H1 (cell line): Measurements from ENCODE around the gene PRKCD. TPM values are rescaled to one million over a fixed set of nuclear protein-coding genes. Genes with fewer than 3 reads are reported as not detected.

Source experiments
- BACH1 ChIP-seq: IDR thresholded peaks from 2 replicates; pipeline ENCODE4 v1.6.1; 2012; ENCODE audit warnings: low read length, improper control_type of control experiment
- CHD2 ChIP-seq: IDR thresholded peaks from 2 replicates; pipeline ENCODE4 v1.6.1; 2012; ENCODE audit warnings: low read length, improper control_type of control experiment
- KDM1A ChIP-seq: fragments of 200-600, 300-600 bp; sonication (generic); IDR thresholded peaks from 2 replicates; pipeline ENCODE4 v1.7.1; 2016; ENCODE audit warnings: mild to moderate bottlenecking, low read length, borderline replicate concordance
- SP1 ChIP-seq: IDR thresholded peaks from 2 replicates; pipeline ENCODE4 v1.6.1; 2011; ENCODE audit warnings: low read depth, low read length
- SUZ12 ChIP-seq: fragments of 200-600 bp; sonication (generic); IDR thresholded peaks from 2 replicates; pipeline ENCODE4 v1.6.1; 2012; ENCODE audit warnings: mild to moderate bottlenecking, inconsistent platforms, low read length, moderate library complexity, mixed read lengths
- polyA plus RNA-seq, 7 experiments: library from polyadenylated mRNA; depleted of rRNA in 3 of 7; stranded (reverse) in 5 of 7; unstranded in 2 of 7; fragments of >200 nt in 5 of 7; fragments of 200-250 nt in 2 of 7; gene quantifications; 1 replicate in 5 of 7; 2 replicates in 1 of 7; 4 replicates in 1 of 7; pipeline versions ENCODE4 v1.2.1 to v1.2.3, GENCODE V29; 2011 to 2013; ENCODE audit warnings: missing spikeins in 2 of 7, mixed read lengths in 2 of 7
- total RNA-seq: library from RNA; stranded (reverse); fragmentation: NEBNext Ultra II Directional; extraction: Animal tissue kit (Norgen Biotek cat#: 25700); gene quantifications from 2 replicates; pipeline ENCODE4 v1.2.1, GENCODE V29; 2021
- TF ChIP-seq, protein P1 (sequence below): fragments of 300-600 bp; sonication (generic); IDR thresholded peaks from 2 replicates; pipeline ENCODE4 v1.7.1; 2012; ENCODE audit warnings: low read length, moderate library complexity, mild to moderate bottlenecking, inconsistent platforms; ENCODE audit not compliant: insufficient replicate concordance

Gene PRKCD
- total and polyA plus RNA-seq, 2 of the 8 experiments (the other 6 are each of a cell fraction or from before 2014, with no cell fraction given): 22.6 to 23.9 TPM

DNA sequence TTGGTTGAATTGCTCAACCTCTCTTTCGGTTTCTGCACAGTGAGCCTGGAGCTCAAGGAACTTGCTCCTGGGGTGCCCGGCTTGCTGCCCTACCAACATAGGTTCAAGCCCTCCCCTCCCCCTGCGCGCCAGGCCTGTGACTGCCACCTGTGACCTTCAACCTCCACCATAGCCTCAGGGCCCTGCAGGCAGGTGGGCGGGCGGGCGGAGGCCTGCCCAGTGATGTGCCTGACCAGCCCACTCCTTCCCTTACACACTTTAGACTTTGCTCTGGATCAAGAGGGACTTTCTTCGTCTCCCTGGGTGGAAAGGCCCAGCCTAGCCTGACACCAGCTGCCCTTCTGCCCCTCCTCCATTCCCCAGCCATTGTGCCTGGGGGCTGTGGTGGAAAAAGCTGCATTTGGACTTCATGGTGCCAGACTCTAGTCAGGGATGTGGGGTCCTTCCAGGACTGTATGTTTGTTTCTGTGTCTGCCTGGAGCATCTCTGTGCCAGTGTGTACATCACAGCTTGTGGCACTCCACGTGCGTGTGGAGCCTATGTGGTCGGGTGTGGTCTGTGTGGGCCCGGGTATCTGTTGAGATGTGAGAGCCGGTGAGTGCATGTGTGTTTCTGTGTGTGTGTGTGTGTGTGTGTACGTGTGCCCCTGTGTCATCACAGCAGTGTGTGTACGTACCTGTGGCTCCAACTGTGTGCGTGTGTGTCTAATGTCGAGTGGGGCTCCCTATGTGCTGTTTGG lies 9.5 kb downstream of the PRKCD start (continued):
- TF ChIP-seq, protein P1, sequence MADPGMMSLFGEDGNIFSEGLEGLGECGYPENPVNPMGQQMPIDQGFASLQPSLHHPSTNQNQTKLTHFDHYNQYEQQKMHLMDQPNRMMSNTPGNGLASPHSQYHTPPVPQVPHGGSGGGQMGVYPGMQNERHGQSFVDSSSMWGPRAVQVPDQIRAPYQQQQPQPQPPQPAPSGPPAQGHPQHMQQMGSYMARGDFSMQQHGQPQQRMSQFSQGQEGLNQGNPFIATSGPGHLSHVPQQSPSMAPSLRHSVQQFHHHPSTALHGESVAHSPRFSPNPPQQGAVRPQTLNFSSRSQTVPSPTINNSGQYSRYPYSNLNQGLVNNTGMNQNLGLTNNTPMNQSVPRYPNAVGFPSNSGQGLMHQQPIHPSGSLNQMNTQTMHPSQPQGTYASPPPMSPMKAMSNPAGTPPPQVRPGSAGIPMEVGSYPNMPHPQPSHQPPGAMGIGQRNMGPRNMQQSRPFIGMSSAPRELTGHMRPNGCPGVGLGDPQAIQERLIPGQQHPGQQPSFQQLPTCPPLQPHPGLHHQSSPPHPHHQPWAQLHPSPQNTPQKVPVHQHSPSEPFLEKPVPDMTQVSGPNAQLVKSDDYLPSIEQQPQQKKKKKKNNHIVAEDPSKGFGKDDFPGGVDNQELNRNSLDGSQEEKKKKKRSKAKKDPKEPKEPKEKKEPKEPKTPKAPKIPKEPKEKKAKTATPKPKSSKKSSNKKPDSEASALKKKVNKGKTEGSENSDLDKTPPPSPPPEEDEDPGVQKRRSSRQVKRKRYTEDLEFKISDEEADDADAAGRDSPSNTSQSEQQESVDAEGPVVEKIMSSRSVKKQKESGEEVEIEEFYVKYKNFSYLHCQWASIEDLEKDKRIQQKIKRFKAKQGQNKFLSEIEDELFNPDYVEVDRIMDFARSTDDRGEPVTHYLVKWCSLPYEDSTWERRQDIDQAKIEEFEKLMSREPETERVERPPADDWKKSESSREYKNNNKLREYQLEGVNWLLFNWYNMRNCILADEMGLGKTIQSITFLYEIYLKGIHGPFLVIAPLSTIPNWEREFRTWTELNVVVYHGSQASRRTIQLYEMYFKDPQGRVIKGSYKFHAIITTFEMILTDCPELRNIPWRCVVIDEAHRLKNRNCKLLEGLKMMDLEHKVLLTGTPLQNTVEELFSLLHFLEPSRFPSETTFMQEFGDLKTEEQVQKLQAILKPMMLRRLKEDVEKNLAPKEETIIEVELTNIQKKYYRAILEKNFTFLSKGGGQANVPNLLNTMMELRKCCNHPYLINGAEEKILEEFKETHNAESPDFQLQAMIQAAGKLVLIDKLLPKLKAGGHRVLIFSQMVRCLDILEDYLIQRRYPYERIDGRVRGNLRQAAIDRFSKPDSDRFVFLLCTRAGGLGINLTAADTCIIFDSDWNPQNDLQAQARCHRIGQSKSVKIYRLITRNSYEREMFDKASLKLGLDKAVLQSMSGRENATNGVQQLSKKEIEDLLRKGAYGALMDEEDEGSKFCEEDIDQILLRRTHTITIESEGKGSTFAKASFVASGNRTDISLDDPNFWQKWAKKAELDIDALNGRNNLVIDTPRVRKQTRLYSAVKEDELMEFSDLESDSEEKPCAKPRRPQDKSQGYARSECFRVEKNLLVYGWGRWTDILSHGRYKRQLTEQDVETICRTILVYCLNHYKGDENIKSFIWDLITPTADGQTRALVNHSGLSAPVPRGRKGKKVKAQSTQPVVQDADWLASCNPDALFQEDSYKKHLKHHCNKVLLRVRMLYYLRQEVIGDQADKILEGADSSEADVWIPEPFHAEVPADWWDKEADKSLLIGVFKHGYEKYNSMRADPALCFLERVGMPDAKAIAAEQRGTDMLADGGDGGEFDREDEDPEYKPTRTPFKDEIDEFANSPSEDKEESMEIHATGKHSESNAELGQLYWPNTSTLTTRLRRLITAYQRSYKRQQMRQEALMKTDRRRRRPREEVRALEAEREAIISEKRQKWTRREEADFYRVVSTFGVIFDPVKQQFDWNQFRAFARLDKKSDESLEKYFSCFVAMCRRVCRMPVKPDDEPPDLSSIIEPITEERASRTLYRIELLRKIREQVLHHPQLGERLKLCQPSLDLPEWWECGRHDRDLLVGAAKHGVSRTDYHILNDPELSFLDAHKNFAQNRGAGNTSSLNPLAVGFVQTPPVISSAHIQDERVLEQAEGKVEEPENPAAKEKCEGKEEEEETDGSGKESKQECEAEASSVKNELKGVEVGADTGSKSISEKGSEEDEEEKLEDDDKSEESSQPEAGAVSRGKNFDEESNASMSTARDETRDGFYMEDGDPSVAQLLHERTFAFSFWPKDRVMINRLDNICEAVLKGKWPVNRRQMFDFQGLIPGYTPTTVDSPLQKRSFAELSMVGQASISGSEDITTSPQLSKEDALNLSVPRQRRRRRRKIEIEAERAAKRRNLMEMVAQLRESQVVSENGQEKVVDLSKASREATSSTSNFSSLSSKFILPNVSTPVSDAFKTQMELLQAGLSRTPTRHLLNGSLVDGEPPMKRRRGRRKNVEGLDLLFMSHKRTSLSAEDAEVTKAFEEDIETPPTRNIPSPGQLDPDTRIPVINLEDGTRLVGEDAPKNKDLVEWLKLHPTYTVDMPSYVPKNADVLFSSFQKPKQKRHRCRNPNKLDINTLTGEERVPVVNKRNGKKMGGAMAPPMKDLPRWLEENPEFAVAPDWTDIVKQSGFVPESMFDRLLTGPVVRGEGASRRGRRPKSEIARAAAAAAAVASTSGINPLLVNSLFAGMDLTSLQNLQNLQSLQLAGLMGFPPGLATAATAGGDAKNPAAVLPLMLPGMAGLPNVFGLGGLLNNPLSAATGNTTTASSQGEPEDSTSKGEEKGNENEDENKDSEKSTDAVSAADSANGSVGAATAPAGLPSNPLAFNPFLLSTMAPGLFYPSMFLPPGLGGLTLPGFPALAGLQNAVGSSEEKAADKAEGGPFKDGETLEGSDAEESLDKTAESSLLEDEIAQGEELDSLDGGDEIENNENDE: no peak
- TF ChIP-seq BACH1: no peak
- no peak for TF ChIP-seq CHD2
- TF ChIP-seq SP1: no peak
- TF ChIP-seq KDM1A: no peak
- no peak for TF ChIP-seq SUZ12
